Astrocyte of the hippocampus (primary cell): Measurements from ENCODE around the gene RAPH1.

Experiments used
- DNase-seq: peaks from one replicate; pipeline ENCODE4 v3.0.0; 2011; ENCODE audit warnings: low read depth, low spot score

RAPH1 gene

DNA sequence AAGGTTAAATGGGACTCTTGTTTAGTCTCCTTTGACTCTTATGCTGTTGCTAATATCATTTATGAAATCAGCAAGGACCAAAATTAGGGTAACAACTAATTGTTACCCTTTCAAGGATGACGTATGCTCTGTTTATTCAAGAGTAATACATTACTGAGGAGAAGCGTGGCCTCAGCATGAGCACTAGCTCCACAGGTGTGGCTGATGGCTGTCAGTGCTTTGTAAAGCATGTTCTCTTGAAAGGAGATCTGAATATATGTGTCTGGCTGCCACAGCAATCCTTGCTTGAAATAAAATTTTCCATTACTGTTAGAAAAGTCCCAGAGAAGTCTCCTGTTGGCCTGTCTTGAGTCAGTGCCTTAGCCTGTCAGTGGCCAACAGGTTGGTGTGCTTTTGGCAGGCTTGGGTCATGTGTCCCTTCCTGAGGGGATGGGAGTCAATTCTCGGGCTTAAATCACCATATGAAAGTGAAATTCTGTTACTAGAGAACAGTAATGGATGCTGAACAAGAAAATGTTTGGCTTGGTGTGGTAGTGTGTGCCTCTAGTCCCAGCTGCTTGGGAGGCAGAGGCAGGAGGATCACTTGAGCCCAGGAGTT, 174.2 kb downstream of the RAPH1 start:
- no peak for DNase-seq

DNA sequence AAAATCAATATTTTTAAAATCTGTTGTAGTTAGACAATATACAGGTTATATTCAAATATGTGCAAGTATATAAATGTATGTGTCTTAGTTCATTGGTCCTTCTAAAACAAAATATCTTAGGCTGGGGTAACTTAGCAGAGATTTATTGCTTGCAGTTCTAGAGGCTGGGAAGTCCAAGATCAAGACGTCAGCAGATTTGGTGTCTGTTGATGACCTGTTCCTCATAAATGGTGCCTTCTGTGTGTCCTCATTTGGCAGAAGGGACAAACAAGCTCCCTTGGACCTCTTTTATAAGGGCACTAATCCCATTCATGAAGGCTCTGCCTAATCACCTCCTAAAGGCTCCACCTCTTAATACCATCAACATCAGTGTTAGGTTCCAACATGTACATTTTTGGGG, 175.7 kb downstream of the RAPH1 start:
- no peak for DNase-seq

DNA sequence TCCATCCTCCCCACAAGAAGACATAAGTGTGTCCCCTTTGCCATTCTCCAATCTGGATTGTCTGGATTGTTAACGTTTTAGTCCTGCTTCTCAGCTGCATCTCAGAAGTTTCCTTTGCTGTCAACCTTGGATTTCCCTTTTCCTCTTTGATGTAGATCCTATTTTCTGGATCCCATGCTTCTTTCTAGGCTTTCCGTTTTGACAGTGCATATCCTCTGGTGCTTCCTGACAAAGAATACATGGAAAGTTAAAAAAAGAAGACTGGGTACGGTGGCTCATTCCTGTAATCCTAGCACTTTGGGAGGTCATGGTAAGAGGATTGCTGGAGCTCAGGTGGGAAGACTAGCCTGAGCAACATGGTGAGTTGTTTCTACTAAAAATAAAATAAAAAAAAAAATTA, 180.1 kb downstream of the RAPH1 start:
- DNase-seq: no peak

DNA sequence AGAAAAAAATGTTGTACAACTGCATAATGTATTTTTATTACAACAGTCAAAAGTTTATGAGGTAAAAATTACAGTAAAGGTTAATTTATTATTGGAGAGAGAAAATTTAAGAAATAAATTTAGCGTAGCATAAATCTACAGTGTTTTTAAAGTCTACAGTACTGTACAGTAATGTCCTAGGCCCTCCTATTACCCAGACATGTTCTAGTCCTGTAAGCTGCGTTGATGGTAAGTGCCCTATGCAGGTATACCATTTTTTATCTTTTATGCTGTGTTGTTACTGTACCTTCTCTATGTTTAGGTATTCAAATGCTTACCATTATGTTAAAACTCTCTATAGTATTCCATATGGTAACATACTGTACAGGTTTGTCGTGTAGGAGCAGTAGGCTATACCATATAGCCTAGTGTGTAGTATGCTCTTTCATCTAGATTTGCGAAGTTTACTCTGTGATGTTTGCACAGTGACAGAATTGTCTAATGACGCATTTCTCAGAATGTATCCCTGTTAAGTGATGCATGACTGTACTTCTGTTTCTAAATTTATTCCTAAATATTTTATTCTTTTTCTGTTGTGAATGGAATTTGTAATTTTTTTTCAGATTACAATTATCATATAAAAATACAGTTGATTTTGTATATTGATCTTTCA, 182.4 kb downstream of the RAPH1 start:
- DNase-seq: no peak

DNA sequence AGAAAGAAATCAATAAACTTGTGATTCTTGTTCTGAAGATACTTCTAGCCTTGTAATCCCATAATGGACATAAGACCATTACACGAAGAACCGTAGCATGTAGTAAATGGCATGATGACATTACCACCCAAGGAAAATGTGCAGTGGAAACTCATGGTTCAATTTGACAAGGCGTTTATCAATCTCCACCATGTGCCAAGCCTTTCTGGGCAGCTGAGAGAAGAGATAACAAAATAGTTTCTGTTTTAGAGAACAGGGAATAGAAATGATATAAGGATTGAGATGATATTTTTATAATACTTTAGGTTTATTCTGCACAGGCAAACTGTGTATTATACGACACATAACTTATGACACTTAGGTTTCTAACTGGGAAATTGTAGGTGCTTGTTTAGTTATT, 187.7 kb downstream of the RAPH1 start:
- DNase-seq: no peak

DNA sequence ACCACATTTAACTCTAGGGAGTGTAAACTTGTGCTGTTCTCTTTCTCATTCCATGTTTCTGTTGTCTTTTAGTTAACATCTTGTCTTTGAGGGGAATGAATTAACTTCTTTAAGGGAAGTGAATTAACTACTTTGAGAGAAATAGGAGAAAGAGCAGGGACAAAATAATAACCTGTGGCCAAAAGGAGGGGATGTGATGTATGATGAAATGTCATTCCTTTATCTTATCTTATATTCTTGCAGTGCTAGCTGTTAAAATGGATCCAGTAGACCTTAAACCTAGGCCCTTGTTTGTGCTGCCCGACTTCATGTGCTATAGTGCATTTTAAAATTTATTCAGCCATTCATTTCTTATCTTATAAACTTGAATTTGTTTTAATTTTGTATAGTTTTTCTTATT, 188.5 kb downstream of the RAPH1 start:
- no peak for DNase-seq

DNA sequence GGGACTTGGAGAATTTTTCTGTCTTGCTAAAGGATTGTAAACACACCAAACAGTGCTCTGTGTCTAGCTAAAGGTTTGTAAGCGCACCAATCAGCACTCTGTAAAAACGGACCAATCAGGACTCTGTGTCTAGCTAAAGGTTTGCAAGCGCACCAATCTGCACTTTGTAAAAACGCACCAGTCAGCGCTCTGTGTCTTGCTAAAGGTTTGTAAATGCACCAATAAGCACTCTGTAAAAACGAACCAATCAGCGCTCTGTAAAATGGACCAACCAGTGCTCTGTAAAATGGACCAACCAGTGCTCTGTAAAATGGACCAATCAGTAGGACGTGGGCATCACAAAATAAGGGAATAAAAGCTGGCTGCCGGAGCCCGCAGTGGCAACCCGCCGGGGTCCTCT, 190.4 kb downstream of the RAPH1 start:
- DNase-seq: no peak
